ENCODE data around the gene SORL1.

SORL1 gene

GRCh38 chr11:121429556-121429955 lies 22.6 kb upstream of the SORL1 start:
- DNase-seq (ENCODE audit: low read depth in 3 of 3): no peak

- DNase-seq (ENCODE audit: low read depth in 3 of 3): no peak
Measured at GRCh38 chr11:121431820-121432526, 20.1 kb upstream of the SORL1 start.

- DNase-seq (ENCODE audit: low read depth in 3 of 3): no peak
Measured at GRCh38 chr11:121435132-121435531, 17.0 kb upstream of the SORL1 start.

- DNase-seq (ENCODE audit: low read depth in 3 of 3): no peak
Measured at GRCh38 chr11:121435551-121436511, 16.3 kb upstream of the SORL1 start.

- no peak for DNase-seq (ENCODE audit: low read depth in 3 of 3)
Measured at GRCh38 chr11:121437018-121437685, 15.0 kb upstream of the SORL1 start.

GRCh38 chr11:121437686-121438078 lies 14.4 kb upstream of the SORL1 start:
- no peak for DNase-seq (ENCODE audit: low read depth in 3 of 3)

- no peak for DNase-seq (ENCODE audit: low read depth in 3 of 3)
Measured at GRCh38 chr11:121439337-121439736, 12.8 kb upstream of the SORL1 start.

- DNase-seq (ENCODE audit: low read depth in 3 of 3): no peak
Measured at GRCh38 chr11:121439759-121440158, 12.4 kb upstream of the SORL1 start.

GRCh38 chr11:121441521-121441920 lies 10.6 kb upstream of the SORL1 start:
- DNase-seq (ENCODE audit: low read depth in 3 of 3): no peak

- DNase-seq (ENCODE audit: low read depth in 3 of 3): no peak
Measured at GRCh38 chr11:121443688-121444275, 8.3 kb upstream of the SORL1 start.

- no peak for DNase-seq (ENCODE audit: low read depth in 3 of 3)
Measured at GRCh38 chr11:121444526-121444925, 7.6 kb upstream of the SORL1 start.

- no peak for DNase-seq (ENCODE audit: low read depth in 3 of 3)
Measured at GRCh38 chr11:121445071-121445768, 6.9 kb upstream of the SORL1 start.

GRCh38 chr11:121446752-121447156 lies 5.4 kb upstream of the SORL1 start:
- no peak for DNase-seq (ENCODE audit: low read depth in 3 of 3)

- no peak for DNase-seq (ENCODE audit: low read depth in 3 of 3)
Measured at GRCh38 chr11:121448011-121448410, 4.1 kb upstream of the SORL1 start.

- DNase-seq (ENCODE audit: low read depth in 3 of 3): no peak
Measured at GRCh38 chr11:121448431-121448941, 3.6 kb upstream of the SORL1 start.

GRCh38 chr11:121449123-121449522 lies 3.0 kb upstream of the SORL1 start:
- DNase-seq (ENCODE audit: low read depth in 3 of 3): no peak

GRCh38 chr11:121449626-121450025 lies 2.5 kb upstream of the SORL1 start:
- DNase-seq (ENCODE audit: low read depth in 3 of 3): no peak

GRCh38 chr11:121450401-121450800 lies 1.7 kb upstream of the SORL1 start:
- no peak for DNase-seq (ENCODE audit: low read depth in 3 of 3)

GRCh38 chr11:121451178-121451985 lies 732 bp upstream of the SORL1 start:
- no peak for DNase-seq (ENCODE audit: low read depth in 3 of 3)

GRCh38 chr11:121452609-121453150 lies 566 bp downstream of the SORL1 start, which contains the start of gene SORL1-AS1:
Gene SORL1-AS1, minus strand, starts transcription at chr11:121452967.
- peak; percentile 29 to 55 (median 45) for DNase-seq (ENCODE audit: low read depth in 3 of 3)
